Uterus (tissue), 2 donors: Measurements from ENCODE around the gene ARFIP1.

Experiments used
- POLR2A ChIP-seq, 2 donors: fragments of 450-650 bp; IDR thresholded peaks; one replicate each; pipeline ENCODE4 v1.6.1; 2016; ENCODE audit warnings: antibody characterized with exemption in 2 of 2, mild to moderate bottlenecking in 1 of 2, moderate library complexity in 1 of 2
- TF ChIP-seq, protein P1 (sequence below), 4 experiments: fragments of 200-600 bp in 2 of 4; fragments of 450-650 bp in 2 of 4; sonication (generic) in 2 of 4; IDR thresholded peaks; one replicate each; pipeline ENCODE4 v1.5.1; 2016 to 2019; ENCODE audit warnings: antibody characterized with exemption in 4 of 4, mild to moderate bottlenecking in 2 of 4, moderate library complexity in 1 of 4

DNA sequence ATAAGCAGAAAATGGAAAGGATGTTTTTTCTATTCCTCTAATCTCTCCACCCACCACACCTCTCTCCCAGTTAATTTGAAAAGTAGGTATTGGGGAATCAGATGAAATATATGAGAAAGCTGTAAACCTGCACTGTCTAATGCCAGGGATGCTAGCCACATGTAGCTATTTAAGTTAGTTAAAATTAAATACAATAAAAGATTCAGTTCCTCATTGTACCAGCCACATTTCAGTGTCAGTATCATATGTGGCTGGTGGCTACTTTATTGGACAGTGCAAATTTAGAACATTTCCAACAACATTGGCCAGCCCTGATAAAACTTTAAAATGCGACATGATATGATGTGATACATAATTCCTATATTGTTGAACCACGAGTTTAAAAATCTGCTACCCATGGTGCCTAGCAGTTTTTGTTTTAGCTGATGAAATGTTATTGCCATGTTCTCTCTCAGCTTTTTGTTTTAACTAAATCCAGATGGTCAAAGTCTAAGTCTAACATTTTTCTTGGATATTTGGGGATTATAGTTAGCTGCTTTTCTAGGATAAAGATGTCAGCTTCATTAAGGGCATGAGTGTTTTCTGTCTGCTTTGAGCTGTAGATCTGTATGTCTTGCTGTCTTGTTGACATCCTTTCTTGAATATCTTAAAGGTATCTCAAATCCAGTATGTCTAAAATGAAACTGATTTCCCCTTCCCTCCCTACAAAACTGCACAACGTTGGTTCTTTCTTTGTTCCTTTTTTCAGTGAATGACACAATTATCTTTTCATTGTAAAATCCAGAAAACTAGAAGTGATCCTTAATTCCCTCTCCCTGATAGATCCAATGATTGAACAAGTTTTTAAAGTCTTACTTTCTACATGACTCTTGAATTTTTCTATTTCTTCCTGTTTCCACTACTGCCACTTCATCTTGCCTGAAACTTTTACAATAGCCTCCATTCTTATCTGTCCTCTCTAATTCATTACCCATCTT is 6.2 kb downstream of the ARFIP1 start:
- no peak for TF ChIP-seq POLR2A (IDR thresholded peaks at IDR 0.05)
- TF ChIP-seq, protein P1, sequence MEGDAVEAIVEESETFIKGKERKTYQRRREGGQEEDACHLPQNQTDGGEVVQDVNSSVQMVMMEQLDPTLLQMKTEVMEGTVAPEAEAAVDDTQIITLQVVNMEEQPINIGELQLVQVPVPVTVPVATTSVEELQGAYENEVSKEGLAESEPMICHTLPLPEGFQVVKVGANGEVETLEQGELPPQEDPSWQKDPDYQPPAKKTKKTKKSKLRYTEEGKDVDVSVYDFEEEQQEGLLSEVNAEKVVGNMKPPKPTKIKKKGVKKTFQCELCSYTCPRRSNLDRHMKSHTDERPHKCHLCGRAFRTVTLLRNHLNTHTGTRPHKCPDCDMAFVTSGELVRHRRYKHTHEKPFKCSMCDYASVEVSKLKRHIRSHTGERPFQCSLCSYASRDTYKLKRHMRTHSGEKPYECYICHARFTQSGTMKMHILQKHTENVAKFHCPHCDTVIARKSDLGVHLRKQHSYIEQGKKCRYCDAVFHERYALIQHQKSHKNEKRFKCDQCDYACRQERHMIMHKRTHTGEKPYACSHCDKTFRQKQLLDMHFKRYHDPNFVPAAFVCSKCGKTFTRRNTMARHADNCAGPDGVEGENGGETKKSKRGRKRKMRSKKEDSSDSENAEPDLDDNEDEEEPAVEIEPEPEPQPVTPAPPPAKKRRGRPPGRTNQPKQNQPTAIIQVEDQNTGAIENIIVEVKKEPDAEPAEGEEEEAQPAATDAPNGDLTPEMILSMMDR (IDR thresholded peaks at IDR 0.05) = no peak
